Testis (tissue), 5 donors: ENCODE measurements around the gene SPRR2G. TPM values are rescaled to one million over a fixed set of nuclear protein-coding genes. Genes with fewer than 3 reads are reported as not detected.
"Not testable (repeated sequence)": the region's sequence is repeated elsewhere in the genome, so short reads cannot be mapped to it uniquely, and the experiment has no call there.

Experiments used
- DNase-seq: peaks from one replicate; pipeline ENCODE4 v3.0.0-alpha.2; 2019
- H3K27ac ChIP-seq, 2 donors: fragments of 200-600 bp; sonication (generic); one replicate each; pipeline ENCODE4 v1.5.1; 2019
- H3K27me3 ChIP-seq: fragments of 200-600 bp; sonication (generic); one replicate; pipeline ENCODE4 v1.5.1; 2019
- H3K36me3 ChIP-seq: fragments of 200-600 bp; sonication (generic); one replicate; pipeline ENCODE4 v1.5.1; 2017; ENCODE audit warnings: low read depth; ENCODE audit errors: missing control alignments
- H3K4me1 ChIP-seq: fragments of 200-600 bp; sonication (generic); one replicate; pipeline ENCODE4 v1.5.1; 2019
- H3K4me3 ChIP-seq, 2 donors: fragments of 200-600 bp; sonication (generic); one replicate each; pipeline ENCODE4 v1.5.1; 2017 to 2019
- H3K9me3 ChIP-seq: fragments of 200-600 bp; sonication (generic); one replicate; pipeline ENCODE4 v1.5.1; 2017
- CTCF ChIP-seq, 3 experiments: fragments of 450-650 bp in 2 of 3; fragments of 200-600 bp in 1 of 3; sonication (generic) in 1 of 3; IDR thresholded peaks; one replicate each; pipeline ENCODE4 v1.5.1; 2016 to 2019; ENCODE audit warnings: antibody characterized with exemption in 3 of 3, mild to moderate bottlenecking in 2 of 3, moderate library complexity in 1 of 3
- POLR2A ChIP-seq: fragments of 450-650 bp; IDR thresholded peaks from one replicate; pipeline ENCODE4 v1.6.1; 2017; ENCODE audit warnings: antibody characterized with exemption, mild to moderate bottlenecking, moderate library complexity
- WGBS, 2 donors: methylation state at CpG; one replicate each; pipeline ENCODE4 v1.1.5; 2018; 5-methylcytosine and 5-hydroxymethylcytosine counted together
- intact Hi-C: fragments of 100-400 bp; cut with DNase I; formaldehyde crosslinking; loops from one replicate; pipeline ENCODE4 v1.15.1; 2023; ENCODE audit warnings: low total_unique reads
- long read RNA-seq, 2 donors: transcript quantifications; one replicate each; lab custom pipeline, GENCODE V29; 2026
- polyA plus RNA-seq: library from polyadenylated mRNA; stranded (reverse); fragments of 350-450 nt; fragmentation: Illumina TruSeq; extraction: RNeasy Lipid Tissue Mini Kit (QIAGEN cat#74804); gene quantifications from one replicate; pipeline ENCODE4 v1.2.3, GENCODE V29; 2014; ENCODE audit warnings: low read depth, low replicate concordance; ENCODE audit not compliant: insufficient read depth
- total RNA-seq, 2 donors: library from RNA; depleted of rRNA; stranded (reverse); fragments of >200 nt; gene quantifications; one replicate each; pipeline ENCODE4 v1.2.3, GENCODE V29; 2016

SPRR2G gene
- not detected for total RNA-seq
- 1.9 TPM for polyA plus RNA-seq
- long read RNA-seq, donor 1: 0 reads
- long read RNA-seq, donor 2: 0 reads

- Histone ChIP-seq H3K36me3 (no peaks in the 10 kb centered on the region), H3K4me1 (no peaks in the 10 kb centered on the region), H3K9me3 (no peaks in the 10 kb centered on the region), H3K27ac (no peak within 1 kb of the TSS), H3K27me3 (no peaks in the 10 kb centered on the region), H3K4me3 (no peak within 1 kb of the TSS)
- TF ChIP-seq POLR2A (no peak), CTCF (IDR thresholded peaks at IDR 0.05) (no peak)
- DNase-seq: no peak
- intact Hi-C loops: no loop called here
- WGBS, 2 donors: 70 to 100% methylated on average over 1 of the region's 1 CpG
Measured at GRCh38 chr1:153150846-153151245, at the start of gene SPRR2G. Gene SPRR2G, minus strand, starts transcription at chr1:153150890. Its CDS starts 780 bp downstream, at chr1:153150110.

GRCh38 chr1:153195216-153195615, 44.5 kb upstream of the SPRR2G start:
- H3K36me3 ChIP-seq: no peaks in the 10 kb centered on the region
- WGBS, 2 donors: 66 to 88% methylated on average over 4 of the region's 4 CpGs
- intact Hi-C loops: no loop called here
- H3K27ac ChIP-seq: no peak overlapping the region
- no peaks in the 10 kb centered on the region for H3K9me3 ChIP-seq
- no peak for TF ChIP-seq CTCF (IDR thresholded peaks at IDR 0.05)
- TF ChIP-seq POLR2A: no peak
- H3K27me3 ChIP-seq: no peaks in the 10 kb centered on the region
- no peak overlapping the region for H3K4me3 ChIP-seq
- no peak for DNase-seq
- no peaks in the 10 kb centered on the region for H3K4me1 ChIP-seq

GRCh38 chr1:153194331-153195050, 43.8 kb upstream of the SPRR2G start:
- 35 to 47% methylated on average over 3 of the region's 3 CpGs for WGBS, 2 donors
- Histone ChIP-seq H3K4me3 (no peak overlapping the region), H3K4me1 (no peaks in the 10 kb centered on the region), H3K36me3 (no peaks in the 10 kb centered on the region), H3K27me3 (no peaks in the 10 kb centered on the region), H3K9me3 (no peaks in the 10 kb centered on the region), H3K27ac (no peak overlapping the region)
- DNase-seq: no peak
- intact Hi-C loops: no loop called here
- no peak for TF ChIP-seq POLR2A
- TF ChIP-seq CTCF (IDR thresholded peaks at IDR 0.05): no peak

- DNase-seq: peak; percentile 17
- H3K36me3 ChIP-seq: no peaks in the 10 kb centered on the region
- 65 to 68% methylated on average over 3 of the region's 3 CpGs for WGBS, 2 donors
- no peaks in the 10 kb centered on the region for H3K9me3 ChIP-seq
- intact Hi-C loops: no loop called here
- H3K4me1 ChIP-seq: no peaks in the 10 kb centered on the region
- no peak overlapping the region for H3K27ac ChIP-seq
- H3K4me3 ChIP-seq: no peak overlapping the region
- TF ChIP-seq CTCF (IDR thresholded peaks at IDR 0.05): no peak
- no peak for TF ChIP-seq POLR2A
- H3K27me3 ChIP-seq: no peaks in the 10 kb centered on the region
Measured at GRCh38 chr1:153192697-153193096, 42.0 kb upstream of the SPRR2G start.

- WGBS, 2 donors: 31 to 43% methylated on average over 3 of the region's 3 CpGs
Measured at GRCh38 chr1:153190373-153190772, 39.7 kb upstream of the SPRR2G start.

GRCh38 chr1:153188301-153188700, 37.6 kb upstream of the SPRR2G start:
- H3K4me1 ChIP-seq, H3K27ac ChIP-seq, H3K27me3 ChIP-seq, DNase-seq, H3K4me3 ChIP-seq, intact Hi-C loops, H3K36me3 ChIP-seq, H3K9me3 ChIP-seq: not testable (repeated sequence)
- WGBS, 2 donors: 88 to 100% methylated on average over 2 to 4 of the region's 4 CpGs

More at GRCh38 chr1:153190373-153190772, 39.7 kb upstream of the SPRR2G start:
- no peak for TF ChIP-seq POLR2A
- TF ChIP-seq CTCF (IDR thresholded peaks at IDR 0.05): peak in 2 of 3 experiments; percentile 20
- Histone ChIP-seq H3K27ac (no peak overlapping the region), H3K4me3 (no peak overlapping the region), H3K9me3 (no peaks in the 10 kb centered on the region), H3K36me3 (no peaks in the 10 kb centered on the region), H3K4me1 (no peaks in the 10 kb centered on the region), H3K27me3 (no peaks in the 10 kb centered on the region)
- intact Hi-C loops: no loop called here
- no peak for DNase-seq
